ENCODE measurements around the gene FLOT1.

DNA sequence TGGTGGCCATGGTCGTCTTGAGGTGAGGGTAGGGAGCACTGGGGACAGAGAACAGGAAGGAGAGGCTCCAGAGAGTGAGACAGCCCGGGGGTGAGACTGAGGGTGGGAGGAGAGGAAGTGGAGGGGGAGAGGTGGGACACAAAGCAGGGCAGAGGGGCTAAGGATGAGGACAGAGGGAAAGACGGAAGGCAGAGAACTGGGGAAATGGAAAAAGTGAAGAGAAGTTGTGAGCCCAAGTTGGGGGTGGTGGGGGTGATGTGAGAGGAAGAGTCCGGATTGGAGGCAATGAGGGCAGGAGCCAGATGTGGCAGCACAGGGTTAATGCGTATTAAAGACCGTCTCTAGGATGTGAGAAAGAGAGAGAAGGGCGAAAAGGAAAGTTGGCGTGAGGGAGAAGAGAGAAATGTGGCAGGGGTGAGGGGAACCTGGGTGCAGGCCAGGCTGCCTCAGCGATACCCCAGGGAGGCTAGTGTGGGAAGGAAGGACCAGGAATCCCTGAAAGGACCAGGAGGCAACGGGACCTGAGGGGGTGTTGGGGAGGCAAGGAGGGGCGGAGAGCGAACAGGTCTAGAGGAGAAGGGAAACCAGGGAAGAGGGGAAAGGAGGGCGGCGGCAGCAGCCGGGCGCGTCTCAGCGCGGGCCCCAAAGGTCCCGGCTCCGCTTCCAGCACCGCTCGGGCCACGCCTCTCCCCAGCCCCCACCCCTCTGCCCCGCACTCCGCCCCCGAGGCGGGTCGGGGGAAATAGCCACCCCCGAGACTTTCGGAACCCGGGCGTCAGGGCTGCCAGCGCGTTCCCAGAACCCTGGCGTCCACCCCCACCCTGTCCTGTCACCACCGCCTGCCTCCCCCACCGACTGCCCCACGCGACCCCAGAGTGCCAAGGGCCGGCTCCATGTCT lies 56.2 kb downstream of the FLOT1 start, which contains the start of gene PPP1R18:
- TF ChIP-seq, protein P1, sequence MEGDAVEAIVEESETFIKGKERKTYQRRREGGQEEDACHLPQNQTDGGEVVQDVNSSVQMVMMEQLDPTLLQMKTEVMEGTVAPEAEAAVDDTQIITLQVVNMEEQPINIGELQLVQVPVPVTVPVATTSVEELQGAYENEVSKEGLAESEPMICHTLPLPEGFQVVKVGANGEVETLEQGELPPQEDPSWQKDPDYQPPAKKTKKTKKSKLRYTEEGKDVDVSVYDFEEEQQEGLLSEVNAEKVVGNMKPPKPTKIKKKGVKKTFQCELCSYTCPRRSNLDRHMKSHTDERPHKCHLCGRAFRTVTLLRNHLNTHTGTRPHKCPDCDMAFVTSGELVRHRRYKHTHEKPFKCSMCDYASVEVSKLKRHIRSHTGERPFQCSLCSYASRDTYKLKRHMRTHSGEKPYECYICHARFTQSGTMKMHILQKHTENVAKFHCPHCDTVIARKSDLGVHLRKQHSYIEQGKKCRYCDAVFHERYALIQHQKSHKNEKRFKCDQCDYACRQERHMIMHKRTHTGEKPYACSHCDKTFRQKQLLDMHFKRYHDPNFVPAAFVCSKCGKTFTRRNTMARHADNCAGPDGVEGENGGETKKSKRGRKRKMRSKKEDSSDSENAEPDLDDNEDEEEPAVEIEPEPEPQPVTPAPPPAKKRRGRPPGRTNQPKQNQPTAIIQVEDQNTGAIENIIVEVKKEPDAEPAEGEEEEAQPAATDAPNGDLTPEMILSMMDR (IDR thresholded peaks at IDR 0.05; ENCODE audit: low read length), result no peak
- no peak for TF ChIP-seq EZH2 (optimal IDR thresholded peaks at IDR 0.05; ENCODE audit: low read depth, low read length)
